Stimulated activated CD4-positive, alpha-beta T cell treated with anti-CD3 and anti-CD28 coated beads, Interleukin-1b, Interleukin-23, amount 100 ng/mL, for 1 hour (primary cell): Measurements from ENCODE around the gene CTIF.

Experiments used
- DNase-seq, 2 donors: peaks; one replicate each; pipeline ENCODE4 v3.0.0-alpha.2; 2020; ENCODE audit warnings: low read depth in 2 of 2

Gene CTIF

GRCh38 chr18:48901145-48902022 lies 362.6 kb downstream of the CTIF start:
- no peak for DNase-seq

DNA sequence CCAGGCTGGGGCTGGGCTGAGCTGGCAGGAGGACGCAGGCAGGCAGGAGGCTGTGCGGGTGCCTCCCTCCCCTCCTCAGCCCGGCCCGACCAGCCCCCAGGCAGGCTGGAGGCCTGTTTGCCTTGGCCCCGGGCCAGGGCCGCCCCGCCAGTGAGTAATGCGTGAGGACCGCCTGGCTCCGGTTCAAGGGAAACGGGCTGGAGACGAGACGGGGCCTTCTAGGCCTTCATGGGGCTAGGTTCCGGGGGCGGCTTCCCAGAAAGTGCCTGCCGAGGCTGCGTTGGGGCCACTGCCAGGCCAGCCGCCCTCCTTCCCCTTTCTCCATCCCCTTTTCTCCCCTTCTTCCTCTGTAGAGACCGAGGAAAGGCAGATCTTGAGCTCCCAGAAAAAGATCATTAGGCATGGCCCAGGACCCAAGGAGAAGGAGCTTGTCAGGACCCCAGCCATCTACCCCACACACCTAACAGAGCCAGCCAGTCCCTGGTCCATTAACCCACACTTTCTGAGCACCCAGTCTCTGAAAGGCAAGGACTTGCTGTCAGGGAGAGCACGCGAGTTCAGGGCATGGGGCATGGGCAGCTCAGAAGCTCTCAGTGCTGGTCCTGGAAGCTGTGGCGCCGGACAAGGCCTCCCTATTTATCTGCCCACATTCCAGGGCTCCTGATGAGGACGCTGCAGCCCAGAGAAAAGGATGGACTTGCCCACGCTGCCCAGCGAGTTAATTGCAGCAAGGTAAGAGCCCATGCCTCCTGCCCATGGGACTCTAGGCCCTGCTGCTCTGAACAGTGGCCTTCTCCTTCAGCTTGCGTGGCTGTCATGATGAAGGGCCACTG lies 363.4 kb downstream of the CTIF start:
- no peak for DNase-seq

DNA sequence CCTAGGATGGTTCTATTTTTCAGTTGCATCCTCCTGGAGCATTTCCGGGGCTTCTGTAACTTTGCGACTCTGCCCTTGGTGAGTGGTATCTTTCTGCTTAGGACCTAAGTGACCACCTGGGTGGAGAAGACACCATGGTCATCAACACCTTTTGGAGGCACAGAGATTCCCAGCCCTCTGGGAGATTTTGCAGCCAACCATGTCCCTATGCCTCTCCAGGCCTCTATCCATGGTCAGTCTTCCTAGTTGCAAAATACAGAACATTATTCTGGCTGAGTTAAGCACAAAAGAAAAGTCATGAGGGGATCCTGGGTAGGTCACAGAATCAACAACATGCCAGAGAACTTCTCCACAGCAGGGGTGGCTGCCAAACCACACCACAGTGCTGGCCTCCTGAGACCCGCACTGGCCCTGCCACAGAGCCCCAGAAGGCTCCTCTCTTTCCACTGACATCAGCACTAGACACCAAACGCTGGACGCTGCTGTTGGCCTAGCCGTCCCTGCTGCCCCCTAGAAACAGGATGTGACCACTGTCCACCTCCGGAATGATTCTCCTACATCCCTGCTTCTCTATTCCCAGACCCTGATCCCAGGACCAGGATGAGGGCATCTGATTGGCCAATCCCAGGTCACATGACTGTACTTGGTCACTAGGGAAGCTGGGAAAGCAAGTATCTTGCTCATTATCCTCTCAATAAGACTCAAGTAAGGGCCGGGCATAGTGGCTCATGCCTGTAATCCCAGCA lies 364.2 kb downstream of the CTIF start:
- no peak for DNase-seq

- DNase-seq: no peak
Measured at GRCh38 chr18:48904091-48904490, 365.3 kb downstream of the CTIF start.

DNA sequence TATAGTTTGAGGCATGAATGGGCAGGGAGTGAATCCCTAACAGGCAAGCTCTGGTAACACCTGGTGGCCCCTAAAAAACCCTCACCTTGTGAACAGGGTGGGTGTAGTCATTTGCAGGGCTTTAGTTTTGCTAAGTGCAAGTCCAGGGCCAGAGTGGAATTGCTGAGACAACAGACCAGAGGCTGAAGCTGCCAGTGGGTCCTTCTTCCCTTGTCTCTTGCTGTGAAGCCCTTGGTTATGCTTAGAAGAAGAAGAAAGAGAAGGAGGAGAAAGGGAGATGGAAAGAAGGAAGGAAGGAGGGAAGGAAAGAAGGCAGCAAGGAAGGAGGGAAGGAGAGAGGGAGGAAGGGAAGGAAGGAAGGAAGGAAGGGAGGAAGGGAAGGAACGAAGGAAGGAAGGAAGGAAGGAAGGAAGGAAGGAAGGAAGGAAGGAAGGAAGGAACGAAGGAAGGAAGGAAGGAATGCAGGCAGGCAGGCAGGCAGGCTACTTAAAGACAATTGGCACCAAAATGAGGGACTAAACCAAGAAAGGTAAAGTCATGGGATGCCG lies 366.1 kb downstream of the CTIF start:
- no peak for DNase-seq

GRCh38 chr18:48905513-48905912 lies 366.7 kb downstream of the CTIF start:
- no peak for DNase-seq

DNA sequence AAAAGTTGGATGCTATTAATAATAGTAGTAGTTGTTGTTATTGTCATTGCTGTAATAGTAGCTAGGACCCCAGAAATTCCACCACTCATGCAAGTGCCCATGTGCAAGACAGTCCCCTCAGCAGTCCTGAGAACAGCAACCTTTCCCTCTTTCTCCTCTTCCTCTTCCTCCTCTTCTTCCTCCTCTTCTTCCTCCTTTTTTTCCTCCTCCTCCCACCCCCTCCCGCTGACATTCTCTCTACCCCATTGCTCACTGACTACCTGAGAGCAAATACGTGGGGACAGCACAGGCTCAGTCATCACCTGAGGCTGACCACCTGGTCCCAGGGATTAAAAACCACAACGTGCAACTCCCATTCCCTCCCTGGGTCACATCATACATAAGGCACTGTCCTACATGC lies 370.1 kb downstream of the CTIF start:
- no peak for DNase-seq

DNA sequence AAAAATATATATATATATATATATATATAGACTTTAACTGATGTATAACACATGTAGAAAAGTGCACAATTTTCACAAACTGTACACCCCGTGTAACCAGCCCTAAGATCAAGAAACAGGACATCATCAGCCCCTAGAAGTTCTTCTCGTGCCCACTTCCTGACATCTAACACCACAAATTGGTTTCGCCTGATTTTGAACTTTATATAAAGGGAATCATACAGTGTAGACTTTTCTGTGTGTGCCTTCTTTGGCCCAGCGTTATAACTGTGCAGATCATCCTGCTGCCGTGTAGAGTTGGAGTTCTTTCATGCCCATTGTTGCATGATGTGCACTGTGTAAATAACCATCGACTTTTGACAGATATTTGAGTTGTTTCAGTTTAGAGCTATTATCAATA lies 370.9 kb downstream of the CTIF start:
- DNase-seq: no peak

DNA sequence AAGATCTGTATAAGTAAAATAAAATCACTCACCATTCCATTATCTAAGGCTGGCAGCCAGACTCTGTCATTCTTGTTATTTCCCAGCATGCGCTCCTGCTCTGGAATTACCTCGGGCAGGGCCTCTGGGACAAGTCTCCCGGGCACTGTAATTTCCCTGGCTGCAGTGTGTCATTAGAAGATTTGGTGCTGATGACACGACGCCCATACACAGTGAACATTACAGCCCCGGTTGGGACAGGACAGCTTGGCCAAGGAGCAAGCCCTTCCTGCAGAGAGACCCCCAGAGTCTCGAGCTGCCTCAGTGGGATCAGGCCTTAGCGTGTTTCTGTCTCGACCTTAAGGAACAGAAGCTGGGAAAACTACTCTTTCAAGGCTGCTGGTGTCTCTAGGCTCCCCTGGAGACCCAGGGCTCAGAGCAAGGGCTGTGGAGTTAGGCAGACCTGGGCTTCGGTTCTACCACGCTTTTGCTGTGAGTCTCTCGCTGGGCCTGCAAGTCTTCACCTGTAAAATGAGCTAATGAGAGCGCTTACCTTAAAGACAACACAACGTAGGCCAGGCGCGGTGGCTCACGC lies 372.2 kb downstream of the CTIF start:
- DNase-seq: no peak
